SK-N-SH treated with all-trans-retinoic acid at 6 μM for 48 hours (cell line): ENCODE results near the gene AGMO.

ENCODE experiments used
- ARNTL ChIP-seq: fragments of 450-650 bp; formaldehyde crosslinking; IDR thresholded peaks from 2 replicates; pipeline ENCODE4 v1.5.0; 2020; ENCODE audit warnings: low read depth, mild to moderate bottlenecking, moderate library complexity, borderline replicate concordance
- CSDC2 ChIP-seq: fragments of 250-450 bp; sonication (Bioruptor Pico); IDR thresholded peaks from 2 replicates; pipeline ENCODE4 v1.5.0; 2020; ENCODE audit warnings: mild to moderate bottlenecking, moderate library complexity
- ISL1 ChIP-seq: fragments of 250-450 bp; sonication (Bioruptor Pico); IDR thresholded peaks from 2 replicates; pipeline ENCODE4 v2.1.2; 2022; ENCODE audit warnings: mild to moderate bottlenecking, moderate library complexity
- OSR1 ChIP-seq: fragments of 250-450 bp; sonication (Bioruptor Pico); IDR thresholded peaks from 2 replicates; pipeline ENCODE4 v1.8.0; 2022; ENCODE audit warnings: moderate library complexity, mild to moderate bottlenecking, inconsistent platforms
- PATZ1 ChIP-seq: fragments of 250-450 bp; sonication (Bioruptor Pico); IDR thresholded peaks from 2 replicates; pipeline ENCODE4 v1.8.0; 2020; ENCODE audit warnings: mild to moderate bottlenecking, moderate library complexity, borderline replicate concordance
- RARB ChIP-seq: fragments of 250-450 bp; sonication (Bioruptor Pico); IDR thresholded peaks from 2 replicates; pipeline ENCODE4 v1.8.0; 2021; ENCODE audit warnings: mild to moderate bottlenecking, moderate library complexity
- TCF4 ChIP-seq: fragments of 250-450 bp; sonication (Bioruptor Pico); IDR thresholded peaks from 2 replicates; pipeline ENCODE4 v1.8.0; 2021; ENCODE audit warnings: mild to moderate bottlenecking, moderate library complexity, borderline replicate concordance
- TOX ChIP-seq: fragments of 250-450 bp; sonication (Bioruptor Pico); IDR thresholded peaks from 2 replicates; pipeline ENCODE4 v1.8.0; 2021; ENCODE audit warnings: mild to moderate bottlenecking, moderate library complexity, borderline replicate concordance
- TSHZ2 ChIP-seq: fragments of 250-450 bp; sonication (Bioruptor Pico); IDR thresholded peaks from 2 replicates; pipeline ENCODE4 v1.5.0; 2020; ENCODE audit warnings: mild to moderate bottlenecking, moderate library complexity
- ZC3H10 ChIP-seq: fragments of 250-450 bp; sonication (Bioruptor Pico); IDR thresholded peaks from 2 replicates; pipeline ENCODE4 v1.5.1; 2021; ENCODE audit warnings: mild to moderate bottlenecking, moderate library complexity
- ZFP30 ChIP-seq: fragments of 450-650 bp; formaldehyde crosslinking; IDR thresholded peaks from 2 replicates; pipeline ENCODE4 v1.5.0; 2022; ENCODE audit warnings: mild to moderate bottlenecking, moderate library complexity
- ZNF8 ChIP-seq: fragments of 450-650 bp; formaldehyde crosslinking; IDR thresholded peaks from 2 replicates; pipeline ENCODE4 v1.5.0; 2020; ENCODE audit warnings: mild to moderate bottlenecking, moderate library complexity
- TF ChIP-seq, protein P1 (sequence below): fragments of 250-450 bp; sonication (Bioruptor Pico); IDR thresholded peaks from 2 replicates; pipeline ENCODE4 v1.5.1; 2021; ENCODE audit warnings: mild to moderate bottlenecking, moderate library complexity

DNA sequence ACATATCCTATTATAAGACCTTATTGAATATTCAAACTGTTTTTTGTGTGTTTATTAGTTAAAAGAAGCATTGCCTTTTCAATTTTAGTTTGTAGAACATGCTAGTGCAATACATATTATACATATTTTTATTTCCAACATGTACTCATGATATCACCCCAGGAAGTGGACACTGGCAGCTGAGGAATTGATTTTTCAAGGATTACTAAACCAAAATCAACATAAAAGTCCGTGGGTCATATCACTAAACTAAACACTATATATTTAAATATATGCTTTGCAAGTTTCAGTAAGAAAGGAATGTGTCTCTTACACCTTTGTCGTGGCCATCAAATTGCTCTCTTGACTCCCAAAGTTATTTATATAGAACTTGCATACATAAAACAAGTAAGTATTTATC is 185.2 kb downstream of the AGMO start:
- TF ChIP-seq ISL1 (CRISPR knock-in tag) (no peak), PATZ1 (CRISPR knock-in tag) (no peak), ZNF8 (CRISPR knock-in tag) (no peak), TCF4 (CRISPR knock-in tag) (no peak), ARNTL (CRISPR knock-in tag) (no peak), ZC3H10 (CRISPR knock-in tag) (no peak), ZFP30 (CRISPR knock-in tag) (no peak), CSDC2 (CRISPR knock-in tag) (no peak), TOX (no peak), RARB (CRISPR knock-in tag) (no peak), OSR1 (no peak), TSHZ2 (no peak)
- TF ChIP-seq, protein P1, sequence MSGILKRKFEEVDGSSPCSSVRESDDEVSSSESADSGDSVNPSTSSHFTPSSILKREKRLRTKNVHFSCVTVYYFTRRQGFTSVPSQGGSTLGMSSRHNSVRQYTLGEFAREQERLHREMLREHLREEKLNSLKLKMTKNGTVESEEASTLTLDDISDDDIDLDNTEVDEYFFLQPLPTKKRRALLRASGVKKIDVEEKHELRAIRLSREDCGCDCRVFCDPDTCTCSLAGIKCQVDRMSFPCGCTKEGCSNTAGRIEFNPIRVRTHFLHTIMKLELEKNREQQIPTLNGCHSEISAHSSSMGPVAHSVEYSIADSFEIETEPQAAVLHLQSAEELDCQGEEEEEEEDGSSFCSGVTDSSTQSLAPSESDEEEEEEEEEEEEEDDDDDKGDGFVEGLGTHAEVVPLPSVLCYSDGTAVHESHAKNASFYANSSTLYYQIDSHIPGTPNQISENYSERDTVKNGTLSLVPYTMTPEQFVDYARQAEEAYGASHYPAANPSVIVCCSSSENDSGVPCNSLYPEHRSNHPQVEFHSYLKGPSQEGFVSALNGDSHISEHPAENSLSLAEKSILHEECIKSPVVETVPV = no peak
